Activated CD4-positive, alpha-beta T cell treated with anti-CD3 and anti-CD28 coated beads, Interleukin-10, Interleukin-2, amounts not matched to agents 100 ng/mL and 50 ng/mL, durations not matched to agents 16 hours and 8 hours (primary cell): ENCODE data around the gene REX1BD.
"Not testable (repeated sequence)": the region's sequence is repeated elsewhere in the genome, so short reads cannot be mapped to it uniquely, and the experiment has no call there.

ENCODE experiments used
- DNase-seq: peaks from one replicate; pipeline ENCODE4 v3.0.0-alpha.2; 2020

Gene REX1BD

DNA sequence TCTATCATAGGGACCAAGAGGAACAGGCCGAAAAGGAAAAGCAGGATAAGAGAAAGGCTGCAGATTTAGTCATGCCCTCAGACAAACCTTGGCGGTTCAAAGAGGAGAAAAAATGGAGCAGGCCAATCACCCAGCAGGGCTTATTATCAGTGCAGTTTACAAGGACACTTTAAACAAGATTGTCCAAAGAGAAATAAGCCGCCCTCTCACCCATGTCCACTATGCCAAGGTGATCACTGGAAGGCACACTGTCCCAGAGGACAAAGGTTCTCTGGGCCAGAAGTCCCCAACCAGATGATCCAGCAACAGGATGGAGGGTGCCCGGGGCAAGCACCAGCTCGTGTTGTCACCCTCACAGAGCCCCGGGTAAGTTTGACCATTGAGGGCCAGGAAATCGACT is 8.3 kb upstream of the REX1BD start:
- DNase-seq, result no peak

DNA sequence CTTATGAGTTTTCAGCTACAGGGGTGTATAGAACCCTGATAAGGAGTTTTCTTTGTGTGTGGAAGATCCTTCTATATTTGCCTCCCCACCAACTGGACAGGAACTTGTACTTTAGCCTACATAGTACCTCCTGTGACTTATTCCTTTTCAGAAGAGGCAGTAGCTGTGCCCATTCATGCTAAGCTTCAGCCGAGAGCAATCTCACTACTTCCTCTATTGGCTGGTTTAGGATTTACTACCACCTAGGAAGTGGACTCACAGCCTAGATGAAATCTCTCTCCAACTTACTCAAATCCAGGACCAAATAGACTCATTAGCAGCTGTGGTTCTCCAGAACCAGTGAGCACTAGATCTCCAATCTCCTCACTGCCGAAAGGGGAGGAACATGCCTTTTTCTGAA is 2.3 kb upstream of the REX1BD start:
- no peak for DNase-seq

DNA sequence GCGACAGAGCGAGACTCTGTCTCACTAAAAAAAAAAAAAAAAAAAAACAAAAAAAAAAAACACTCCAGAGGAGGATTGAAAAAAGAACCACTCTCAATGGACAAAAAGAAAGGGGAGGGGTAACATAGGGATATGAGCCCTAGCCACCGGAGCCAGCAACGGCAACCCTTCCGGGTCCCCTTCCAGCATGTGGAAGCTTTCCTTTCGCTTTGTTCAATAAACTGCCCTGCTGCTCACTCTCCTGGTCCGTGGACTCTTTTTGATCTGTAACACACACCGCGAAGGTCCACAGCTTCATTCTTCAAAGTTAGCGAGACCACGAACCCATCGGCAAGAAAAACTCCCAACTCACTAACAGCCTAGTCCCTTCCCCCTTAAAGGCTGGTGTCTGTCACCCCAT is 1.0 kb upstream of the REX1BD start:
- no peak for DNase-seq

DNA sequence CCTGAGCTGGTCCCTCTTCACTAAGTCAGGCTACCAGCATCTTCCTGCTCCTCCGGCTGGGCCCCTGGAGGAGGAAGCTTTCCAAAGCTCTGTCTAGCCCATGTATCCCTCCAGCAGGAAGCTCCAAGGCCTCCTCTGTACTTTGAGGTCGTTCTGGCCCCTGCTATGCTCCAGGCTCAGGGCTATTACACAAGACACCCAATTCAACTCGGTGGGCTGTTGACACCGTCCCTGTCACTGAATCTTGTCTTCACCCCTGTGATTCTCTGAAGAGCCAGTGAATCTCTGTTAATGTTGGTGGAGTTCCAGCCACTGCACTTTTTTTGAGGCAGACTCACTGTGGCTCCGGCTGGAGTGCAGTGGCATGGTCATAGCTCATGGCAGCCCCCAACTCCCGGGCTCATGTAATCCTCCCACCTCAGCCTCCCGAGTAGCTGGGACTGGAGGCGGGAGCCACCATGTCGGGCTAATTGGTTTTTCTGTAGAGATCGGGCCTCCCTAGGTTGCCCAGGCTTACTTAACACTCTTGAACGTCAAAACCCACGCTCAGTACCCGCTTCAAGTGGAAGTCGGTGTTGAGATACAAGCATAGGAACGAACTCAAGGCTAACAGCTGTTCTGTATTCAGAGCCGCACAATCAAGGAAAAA is 512 bp upstream of the REX1BD start:
- no peak for DNase-seq

DNA sequence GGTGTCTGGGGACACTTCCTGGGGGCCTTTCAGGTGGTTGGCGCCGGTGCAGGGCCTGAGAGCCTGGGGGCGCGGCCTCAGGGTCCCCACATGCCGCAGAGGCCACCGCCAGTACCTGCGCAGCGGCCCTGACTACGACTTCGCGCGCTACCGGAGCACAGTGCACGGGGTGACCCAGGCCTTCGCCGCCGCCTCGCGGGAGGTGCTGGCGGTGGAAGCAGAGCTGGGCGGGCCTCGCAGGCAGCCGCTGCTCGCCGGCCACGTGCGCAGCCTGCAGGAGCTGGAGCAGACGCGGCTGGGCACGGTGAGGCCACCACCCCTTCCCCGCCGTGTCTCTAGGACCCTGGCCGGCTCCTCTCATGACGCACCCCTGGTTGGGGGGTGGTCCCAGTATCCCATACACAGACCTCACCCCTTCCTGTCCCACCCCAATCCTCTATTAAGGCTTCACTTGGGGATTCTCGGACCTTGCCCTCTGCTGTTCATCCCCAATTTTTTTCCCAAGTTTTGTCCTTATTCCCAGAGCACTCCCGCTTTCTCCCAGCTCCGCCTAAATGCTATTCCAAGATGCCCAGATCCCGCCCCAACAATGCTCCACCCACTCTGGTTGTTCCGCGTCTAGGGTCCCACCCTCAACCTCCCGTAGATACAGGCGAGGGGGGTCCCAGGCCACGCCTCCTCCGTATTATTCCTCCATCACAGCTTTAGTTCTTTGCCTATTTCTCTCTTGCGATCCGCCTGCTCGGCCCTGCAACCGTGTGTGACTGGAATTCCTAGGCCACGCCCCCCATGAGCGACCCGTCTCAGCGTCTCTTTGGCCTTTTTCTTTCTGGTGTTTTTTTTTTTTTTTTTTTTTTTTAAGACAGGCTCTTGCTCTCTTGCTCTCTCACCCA is 1.0 kb downstream of the REX1BD start:
- DNase-seq, result peak; percentile 71

DNA sequence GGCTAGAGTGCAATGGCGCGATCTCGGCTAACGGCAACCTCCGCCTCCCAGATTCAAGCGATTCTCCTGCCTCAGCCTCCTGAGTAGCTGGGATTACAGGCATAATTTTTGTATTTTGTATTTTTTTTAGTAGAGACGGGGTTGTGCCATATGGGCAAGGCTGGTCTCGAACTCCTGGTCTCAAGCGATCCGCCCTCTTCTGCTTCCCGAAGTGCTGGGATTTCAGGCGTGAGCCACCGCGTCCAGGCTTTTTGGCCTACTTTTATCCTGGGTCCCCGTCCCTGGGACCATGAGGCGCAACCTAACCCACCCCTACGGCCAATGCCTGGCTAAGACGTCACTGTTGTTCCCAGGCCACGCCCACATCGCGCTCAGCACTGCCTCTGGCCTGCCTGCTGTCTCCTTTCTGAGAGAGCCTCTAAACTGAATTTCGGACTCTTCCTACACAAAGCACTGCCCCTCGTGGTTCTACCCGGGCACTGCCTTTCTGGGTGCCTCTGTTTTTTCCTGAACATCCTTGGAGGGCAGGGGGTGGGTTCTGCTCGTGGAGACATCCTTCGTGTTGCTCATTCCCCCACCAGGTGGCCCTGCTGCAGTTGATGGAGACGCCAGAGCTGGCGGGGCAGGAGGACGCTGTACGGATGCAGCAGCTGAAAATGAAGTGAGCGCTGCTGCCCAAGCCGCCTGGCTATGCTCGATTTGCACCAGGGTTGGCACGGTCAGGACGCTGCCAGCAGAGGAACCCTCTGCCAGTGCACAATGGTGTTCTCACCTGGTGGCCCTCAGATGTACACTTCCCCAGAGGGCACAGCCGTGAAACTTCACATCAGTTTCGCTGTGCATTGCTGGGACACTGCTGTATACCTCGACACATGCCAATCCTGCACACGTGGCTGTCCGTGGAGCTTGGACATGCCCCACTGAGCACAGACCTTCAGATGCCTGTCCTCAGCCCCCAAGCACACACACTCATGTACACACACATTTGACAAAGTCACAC is 2.0 kb downstream of the REX1BD start:
- DNase-seq, result peak; percentile 60

DNA sequence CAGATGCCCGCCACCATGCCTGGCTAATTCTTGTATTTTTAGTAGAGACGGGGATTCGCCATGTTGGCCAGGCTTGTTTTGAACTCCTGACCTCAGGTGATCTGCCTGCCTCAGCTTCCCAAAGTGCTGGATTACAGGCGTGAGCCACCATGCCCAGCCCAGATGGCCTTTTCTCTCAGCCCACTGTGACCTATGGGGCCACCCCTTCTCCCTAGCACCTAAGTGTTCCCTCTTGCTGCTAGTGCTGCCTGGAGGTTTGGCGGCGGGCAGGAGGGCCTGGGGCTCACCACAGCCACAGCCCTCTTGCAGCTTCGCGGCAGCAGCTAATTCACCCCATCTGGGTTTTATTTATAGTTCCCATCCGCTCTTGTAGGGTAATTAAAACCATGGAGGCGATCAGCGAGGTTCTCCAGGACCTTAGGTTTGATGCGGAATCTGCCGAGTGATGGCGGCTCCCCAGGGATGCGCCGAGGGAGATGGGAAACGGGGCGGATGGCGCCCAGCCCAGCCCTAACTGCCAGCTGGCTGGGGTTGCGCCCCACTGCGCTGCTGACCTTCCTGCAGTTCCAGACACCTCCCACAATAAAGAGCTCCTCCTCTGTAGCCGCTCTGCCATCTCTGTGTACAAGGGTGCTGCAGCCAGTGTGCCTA is 3.3 kb downstream of the REX1BD start:
- no peak for DNase-seq

DNA sequence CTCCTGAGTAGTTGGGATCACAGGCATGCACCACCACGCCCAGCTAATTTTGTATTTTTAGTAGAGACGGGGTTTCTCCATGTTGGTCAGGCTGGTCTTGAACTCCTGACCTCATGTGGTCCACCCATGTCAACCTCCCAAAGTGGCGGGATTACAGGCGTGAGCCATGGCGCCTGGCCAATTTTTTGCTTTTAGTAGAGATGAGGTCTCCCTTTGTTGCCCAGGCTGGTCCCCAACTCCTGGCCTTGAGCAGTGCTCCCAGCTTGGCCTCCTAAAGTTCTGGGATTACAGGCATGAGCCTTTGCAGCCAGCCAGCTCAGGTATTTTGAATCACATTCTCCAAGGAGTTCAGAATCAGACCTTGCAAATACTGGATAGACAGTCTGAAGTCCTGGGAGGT is 4.1 kb downstream of the REX1BD start:
- not testable (repeated sequence) for DNase-seq

DNA sequence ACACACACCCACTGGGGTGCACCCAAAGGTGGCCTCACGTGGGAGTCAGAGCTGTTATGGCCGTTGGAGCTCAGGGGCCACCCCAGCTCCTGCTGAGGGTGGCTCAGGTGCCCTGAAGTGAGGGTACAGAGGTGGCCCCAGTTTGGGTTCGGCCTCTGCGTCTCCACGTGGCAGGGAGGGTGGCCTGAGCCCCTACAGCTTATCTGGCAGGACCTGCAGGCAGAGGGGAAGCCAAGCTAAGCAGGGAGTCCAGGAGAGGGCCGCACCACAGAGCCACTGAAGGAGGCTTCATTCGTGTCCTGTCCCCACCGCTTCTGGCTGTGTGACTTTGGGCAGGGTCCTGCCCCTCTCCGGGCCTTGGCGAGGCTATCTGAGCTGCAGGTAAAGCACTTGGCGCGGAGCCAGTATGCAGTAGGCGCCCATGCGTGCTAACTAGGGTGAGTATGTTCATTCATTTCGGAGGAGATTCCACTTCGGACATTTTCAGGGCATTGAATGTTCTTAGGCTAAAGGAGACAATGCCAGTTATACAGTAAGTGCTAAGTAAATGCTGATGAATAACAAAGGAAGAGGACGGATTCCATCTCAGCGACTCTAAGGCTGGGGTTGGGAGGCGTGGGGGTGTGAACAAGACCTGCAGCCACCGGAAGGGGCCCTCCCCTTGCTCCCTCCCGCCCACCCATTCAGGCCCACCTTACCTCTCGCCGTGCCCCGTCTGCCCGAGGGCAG is 4.9 kb downstream of the REX1BD start:
- no peak for DNase-seq

DNA sequence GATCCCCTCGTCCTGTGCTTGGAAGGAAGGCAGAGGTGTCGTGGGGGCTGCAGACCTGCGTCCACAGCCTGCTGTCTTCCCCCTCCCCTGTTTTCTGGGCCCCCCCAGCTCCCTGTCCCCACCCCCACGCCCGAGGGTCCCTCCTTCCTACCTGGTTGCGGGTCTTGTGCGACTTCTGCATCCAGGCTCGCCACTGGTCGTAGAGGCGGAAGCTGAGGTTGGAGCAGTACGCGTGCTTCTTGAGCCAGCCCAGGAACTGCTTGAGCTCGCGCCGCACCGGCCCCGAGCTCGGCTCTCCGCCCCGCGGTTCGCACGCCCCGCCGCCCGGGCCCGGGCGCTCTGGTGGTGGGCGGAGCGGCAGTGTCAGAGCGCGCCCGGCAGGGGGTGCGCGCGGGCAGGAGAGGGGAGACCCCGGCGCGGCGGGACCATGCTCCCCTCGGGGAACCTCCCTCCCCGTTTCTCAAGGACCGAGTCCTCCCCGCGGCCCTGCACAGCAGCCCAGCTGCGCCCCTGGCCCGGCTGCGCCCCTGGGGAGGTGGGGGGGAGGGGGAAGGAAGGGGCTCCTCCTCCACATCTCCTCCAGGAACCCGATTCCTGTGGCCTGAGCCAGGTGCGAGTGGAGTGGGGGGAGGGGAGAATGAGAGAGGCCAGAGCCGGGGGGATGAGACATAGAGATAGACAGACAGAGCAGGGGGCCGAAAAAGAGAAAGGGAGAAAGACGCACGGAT is 5.7 kb downstream of the REX1BD start:
- peak; percentile 73 for DNase-seq

DNA sequence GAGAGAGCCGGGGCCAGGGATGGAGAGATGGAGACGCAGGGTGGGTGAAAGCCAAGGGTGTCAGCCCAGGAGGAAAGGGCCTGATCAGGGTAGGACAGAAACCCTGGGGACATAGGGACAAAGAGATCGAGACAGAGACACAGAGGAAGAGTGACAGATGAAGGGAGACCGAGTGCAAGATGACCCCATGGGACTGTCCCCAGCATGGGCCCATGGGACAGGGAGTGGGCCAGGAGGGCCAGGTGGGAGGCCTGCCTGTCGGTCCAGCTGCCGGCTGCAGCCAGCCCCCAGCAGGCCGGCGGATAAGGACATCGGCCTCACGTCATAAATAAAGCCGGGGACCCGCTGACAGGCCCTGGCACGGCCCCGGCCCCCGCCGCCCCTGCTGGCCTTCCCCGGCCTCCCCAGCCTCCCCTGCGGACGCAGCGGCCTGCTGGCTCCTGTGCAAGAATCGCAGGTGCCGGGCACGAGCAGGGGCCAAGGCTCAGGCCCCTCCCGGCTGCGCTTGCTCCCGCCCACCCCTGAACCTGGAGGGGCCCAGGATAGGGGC is 6.3 kb downstream of the REX1BD start:
- DNase-seq, result no peak

DNA sequence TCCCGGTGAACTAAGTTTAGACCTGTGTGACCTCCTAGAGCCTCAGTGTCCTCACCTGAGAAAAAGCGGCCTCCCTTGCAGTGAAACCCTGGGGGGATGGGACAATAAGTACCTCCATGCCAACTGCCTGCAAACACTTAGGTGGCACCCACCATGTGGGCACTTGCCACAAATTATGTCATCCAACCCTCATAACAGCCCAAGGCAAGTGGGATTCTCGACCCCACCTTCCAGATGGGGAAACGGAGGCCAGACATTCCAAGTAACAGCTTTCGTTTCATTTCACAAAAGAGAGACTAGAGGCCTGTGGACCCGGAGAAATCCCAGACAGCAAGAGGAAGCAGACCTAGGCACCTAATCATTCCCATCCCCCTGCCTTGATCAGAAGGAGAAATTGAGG is 6.9 kb downstream of the REX1BD start:
- no peak for DNase-seq

DNA sequence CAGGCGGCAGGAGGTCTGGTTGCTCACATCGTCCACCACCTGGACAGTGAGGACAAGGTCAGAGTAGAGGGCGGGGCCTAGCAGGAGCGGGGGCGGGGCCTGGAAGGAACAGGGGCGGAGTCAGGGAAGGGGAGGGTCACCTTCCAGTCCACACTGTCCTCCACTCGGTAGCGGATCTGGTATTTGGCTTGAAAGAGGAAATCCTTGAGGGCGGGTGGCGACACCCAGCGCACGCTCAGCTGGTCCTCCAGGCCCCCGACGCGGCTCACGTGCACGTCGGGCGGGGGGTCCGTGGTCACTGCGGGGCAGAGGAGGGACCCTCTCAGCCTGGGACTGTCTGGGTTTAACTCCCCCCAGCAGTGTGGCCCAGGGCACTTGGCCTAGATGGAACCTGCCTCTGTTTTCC is 8.2 kb downstream of the REX1BD start:
- DNase-seq, result no peak

DNA sequence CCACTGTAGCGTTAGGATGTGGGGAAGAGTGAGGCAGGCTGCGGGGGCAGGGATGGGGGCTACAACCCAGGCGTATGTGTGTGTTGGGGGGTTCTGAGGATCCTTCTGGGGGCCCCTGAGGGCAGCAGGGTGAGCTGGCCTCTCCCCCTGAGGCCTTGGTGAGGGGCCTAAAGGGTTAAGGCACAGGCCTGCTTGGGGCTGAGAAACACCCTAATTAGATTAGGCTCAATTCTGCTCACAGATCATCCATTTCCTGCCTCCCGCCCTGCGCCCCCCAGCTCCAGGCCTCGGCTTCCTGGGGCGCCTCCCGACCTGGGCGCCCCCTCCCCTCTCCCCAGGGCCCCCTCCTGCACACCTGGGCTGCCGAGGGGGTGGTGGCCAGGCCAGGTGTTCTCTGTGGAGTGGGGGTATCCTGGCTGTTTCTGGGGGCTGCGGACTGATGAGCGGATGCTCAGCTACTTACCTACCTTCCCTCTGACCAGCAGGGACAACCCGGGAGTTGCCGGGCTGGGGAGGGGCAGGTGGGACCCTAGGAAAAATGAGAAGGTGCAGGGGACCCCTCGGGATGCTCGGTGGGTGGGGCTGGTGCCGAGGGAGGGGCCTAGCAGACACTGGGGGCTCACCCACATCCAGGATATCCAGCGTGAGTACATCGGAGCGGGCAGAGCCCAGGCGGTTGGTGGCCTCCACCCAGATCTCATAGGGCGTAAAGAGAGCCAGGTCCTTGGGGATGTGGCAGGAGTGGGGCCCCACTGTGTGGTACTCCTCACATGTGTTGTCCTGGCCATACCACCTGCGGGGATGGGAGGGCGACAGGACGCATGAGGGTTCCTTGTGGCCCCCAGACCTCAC is 9.4 kb downstream of the REX1BD start:
- DNase-seq, result no peak

DNA sequence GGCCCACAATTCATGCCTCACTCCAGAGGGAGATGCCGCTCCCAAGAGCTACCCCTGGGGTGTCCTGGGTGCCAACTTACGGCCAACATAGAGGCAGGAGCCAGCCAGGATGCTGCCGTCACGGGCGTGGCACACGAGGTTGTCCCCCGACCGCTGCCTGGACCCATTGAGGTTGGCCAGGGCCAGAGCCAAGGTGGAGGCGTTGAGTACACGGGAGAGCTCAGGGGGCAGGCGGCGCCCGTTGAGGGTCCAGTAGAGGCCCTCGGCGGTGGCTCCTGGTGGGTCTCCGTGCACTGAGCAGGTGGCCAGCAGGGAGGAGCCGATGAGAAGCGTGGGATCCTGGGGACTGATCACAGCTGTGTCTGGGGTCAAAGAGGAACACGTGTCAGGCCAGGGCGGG is 10.9 kb downstream of the REX1BD start:
- DNase-seq, result no peak

DNA sequence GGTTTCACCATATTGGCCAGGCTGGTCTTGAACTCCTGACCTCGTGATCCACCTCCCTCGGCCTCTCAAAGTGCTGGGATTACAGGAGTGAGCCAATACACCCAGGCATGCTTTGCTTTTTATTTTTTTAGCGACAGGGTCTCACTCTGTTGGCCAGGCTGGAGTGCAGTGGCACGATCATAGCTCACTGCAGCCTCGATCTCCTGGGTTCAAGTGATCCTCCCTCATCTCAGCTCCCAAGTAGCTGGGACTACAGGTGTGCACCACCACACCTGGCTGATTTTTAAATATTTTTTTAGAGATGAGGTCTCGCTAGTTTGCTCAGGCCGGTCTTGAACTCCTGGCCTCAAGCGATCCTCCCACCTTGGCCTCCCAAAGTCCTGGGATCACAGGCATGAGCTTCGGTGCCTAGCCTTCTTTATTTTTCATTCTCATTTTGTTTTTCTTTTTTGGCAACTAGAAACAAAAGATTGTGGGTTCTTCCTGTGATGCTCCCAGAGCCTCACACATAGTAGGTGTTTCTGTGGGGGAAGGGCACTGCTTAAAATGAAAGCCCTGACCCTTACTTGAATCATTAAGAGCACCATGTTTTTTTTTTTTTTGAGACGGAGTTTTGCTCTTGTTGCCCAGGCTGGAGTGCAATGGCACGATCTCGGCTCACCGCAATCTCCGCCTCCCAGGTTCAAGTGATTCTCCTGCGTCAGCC is 12.2 kb downstream of the REX1BD start:
- DNase-seq, result not testable (repeated sequence)

DNA sequence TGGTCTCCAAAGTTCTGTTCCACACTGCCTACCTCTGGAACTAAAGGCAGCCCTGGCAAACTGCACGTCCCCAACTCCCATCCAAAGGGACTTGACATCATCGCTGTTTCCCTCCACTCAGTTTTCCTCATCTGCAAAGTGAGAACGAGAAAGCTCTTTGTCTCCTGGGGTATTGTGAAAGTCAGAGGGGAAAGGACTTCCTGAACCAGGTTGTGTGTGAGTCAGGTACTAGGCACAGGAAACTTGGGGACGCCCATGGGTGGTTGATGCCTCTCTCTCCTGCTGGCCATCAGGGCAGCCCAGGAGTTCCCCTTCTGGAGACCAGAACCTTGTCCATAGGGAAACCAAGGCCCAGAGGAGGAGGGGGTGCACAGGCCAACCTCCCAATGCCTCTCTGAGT is 13.3 kb downstream of the REX1BD start:
- no peak for DNase-seq

DNA sequence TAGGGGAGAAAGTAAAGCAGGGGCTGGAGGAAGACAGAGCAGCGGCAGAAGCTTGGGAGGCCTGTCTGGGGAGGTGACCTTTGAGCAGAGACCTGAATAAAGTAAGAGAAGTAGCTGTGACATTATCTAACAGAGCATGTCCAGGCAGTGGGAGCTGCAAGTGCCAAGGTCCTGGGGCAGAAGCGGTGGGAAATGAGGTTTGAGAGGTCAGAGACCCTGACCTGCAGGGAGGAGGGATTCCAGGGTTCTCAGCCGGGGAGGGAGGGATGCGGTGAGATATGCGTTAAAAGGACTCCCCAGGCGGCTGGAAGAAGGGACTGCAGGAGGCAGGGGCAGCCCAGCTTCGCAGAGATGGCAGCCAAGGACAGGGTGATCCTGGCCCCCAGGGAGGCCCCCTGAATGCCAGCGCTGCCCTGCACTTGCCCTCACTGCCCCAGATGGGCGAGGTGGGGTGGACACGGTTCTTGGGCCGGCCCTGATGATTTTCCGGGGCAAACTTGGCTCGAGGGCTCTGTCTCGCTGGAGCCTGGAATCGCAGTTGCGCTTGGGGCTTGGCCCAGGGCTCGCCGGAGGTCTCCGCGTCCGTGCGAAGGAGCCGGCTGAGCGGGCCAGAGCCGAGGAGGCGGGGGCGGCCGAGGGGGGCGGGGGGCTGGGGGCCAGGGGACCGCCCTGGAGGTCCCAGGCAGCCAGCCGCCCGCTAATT is 14.8 kb downstream of the REX1BD start:
- DNase-seq, result no peak
